Midbrain (tissue), 1 donor: ENCODE data around the gene RPRD2.
A peak's percentile ranks its signal among the peaks of the same experiment; 100 is the strongest.
"Not testable (repeated sequence)": the region's sequence is repeated elsewhere in the genome, so short reads cannot be mapped to it uniquely, and the experiment has no call there.

Source experiments
- DNase-seq: peaks from one replicate; lab custom pipeline; 2025; lab: John Stamatoyannopoulos, UW

Gene RPRD2

DNA sequence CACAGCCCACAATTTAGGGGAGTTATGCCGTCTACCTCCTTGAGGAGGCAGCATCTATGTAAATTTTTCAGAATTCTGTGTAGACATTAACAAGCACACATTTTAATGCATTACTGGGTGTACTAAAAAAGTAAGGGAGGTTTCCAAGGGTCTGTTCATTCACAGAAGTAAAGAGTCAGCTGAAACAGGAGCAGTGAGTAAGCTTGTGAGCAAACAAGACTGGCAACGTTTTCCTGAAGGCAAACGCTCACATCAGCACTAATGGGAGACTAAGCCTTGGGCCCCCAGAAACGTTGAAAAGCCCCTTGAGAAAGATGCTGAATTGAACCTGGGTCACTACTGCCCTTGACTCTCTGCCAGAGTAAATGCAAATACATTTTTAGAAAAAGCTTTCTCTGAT lies 25.7 kb downstream of the RPRD2 start:
- no peak for DNase-seq

DNA sequence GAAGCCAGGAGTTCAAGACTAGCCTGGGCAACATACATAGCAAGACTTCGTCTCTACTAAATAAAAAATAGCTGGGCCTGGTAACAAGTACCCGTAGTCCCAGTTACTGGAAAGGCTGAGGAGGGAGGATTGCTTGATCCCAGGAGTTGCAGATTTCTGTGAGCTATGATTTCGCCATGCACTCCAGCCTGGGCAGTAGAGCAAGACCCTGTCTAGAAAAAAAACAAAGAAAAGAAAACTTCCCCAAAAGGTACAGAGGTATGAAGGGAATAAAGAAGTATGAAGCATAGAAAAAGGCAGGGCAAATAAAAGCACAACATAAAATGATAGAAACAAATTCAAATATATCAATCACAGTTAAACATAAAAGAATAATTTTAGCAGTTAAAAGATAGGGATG lies 28.7 kb downstream of the RPRD2 start:
- no peak for DNase-seq

DNA sequence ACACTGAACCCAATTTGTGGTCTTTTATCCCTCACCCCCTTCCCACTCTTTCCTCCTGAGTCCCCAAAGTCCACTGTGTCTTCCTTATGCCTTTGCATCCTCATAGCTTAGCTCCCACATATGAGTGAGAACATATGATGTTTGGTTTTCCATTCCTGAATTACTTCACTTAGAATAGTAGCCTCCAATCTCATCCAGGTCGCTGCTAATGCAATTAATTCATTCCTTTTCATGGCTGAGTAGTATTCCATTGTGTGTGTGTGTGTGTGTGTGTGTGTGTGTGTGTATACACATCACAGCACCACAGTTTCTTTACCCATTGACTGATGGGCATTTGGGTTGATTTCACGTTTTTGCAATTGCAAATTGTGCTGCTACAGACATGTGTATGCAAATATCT lies 31.2 kb downstream of the RPRD2 start:
- not testable (repeated sequence) for DNase-seq

DNA sequence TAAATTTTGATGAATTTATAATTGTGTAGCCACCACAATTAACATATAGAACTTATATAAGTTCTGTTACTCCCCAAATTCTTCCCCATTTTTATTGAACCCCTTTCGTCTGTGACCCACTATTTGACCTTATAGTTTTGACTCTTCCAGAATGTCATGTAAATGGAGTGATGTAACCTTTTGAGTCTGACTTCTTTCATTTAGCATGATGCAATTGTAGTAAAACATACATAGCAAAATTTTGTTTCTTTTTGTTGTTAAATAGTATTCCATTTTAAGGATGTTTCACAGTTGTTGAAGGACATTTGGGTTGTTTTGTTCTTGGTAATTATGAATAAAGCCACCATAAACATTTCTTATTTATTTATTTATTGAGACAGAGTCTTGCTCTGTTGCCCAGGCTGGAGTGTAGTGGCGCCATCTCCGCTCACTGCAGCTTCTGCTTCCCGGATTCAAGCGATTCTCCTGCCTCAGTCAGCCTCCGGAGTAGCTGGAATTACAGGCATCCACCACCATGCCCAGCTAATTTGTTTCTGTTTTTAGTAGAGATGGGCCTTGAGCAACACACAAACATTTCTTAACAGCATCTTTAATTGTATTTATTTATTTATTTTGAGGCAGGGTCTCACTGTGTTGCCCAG lies 33.6 kb downstream of the RPRD2 start:
- DNase-seq, result no peak

DNA sequence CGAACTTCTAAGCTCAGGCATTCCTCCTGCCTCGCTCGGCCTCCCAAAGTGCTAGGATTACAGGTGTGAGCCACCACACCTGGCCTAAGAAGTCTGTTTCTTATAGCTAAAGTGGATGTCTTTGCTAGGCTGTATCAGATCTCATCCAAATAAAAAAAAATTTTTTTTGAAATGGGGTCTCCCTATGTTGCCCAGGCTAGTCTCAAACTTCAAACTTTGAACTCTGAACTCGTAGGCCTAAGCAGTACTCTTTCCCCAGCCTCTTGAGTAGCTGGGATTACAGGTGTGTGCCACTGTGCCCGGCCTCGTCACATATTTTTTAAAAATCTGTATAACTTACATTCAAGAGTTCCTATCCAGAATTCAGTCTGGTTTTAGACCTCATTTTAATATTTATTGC lies 40.5 kb downstream of the RPRD2 start:
- no peak for DNase-seq

DNA sequence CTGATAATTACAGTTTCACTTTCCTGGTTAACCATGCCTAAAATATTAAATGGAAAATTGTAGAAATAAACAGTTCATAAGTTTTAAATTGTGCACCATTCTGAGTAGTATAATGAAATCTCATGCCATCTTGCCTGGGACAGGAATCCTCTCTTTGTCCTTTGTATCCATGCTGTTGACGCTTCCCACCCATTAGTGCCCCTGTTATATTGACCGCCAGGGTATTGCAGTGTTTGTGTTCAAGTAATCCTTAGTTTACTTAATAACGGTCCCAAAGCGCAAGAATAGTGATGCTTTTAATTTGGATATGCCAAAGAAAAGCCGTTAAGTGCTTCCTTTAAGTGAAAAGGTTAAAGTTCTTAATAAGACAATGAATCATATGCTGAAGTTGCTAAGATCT lies 41.7 kb downstream of the RPRD2 start:
- no peak for DNase-seq

DNA sequence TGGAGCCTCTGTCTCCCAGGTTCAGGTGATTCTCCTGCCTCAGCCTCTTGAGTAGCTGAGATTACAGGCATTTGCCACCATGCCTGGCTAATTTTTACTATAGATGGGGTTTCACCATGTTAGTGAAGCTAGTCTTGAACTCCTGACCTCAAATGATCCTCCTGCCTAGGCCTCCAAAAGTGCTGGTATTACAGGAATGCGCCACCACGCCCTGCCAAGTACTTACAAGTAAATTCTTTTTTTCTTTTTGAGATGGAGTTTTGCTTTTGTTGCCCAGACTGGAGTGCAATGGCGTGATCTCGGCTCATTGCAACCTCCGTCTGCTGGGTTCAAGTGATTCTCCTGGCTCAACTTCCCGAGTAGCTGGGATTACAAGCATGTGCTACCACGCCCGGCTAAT lies 42.5 kb downstream of the RPRD2 start:
- DNase-seq, result no peak

DNA sequence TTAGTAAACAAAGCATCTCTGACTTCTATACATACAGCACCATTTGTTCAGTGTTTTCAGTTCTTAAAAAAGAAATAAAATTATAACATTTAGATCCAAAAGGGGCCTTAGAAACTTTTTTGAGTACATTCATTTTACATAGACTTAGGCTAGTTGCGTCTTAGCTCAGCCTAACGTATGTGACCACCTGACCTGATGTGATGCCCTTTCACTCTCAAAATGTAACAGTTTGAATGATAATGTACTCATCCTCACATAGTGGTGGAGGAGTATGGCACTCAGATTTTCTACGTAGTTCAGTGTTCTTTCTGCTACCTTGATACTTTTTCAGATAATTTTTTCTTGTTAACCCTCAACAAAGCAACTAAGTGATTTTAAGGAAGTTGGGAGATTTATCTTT lies 43.4 kb downstream of the RPRD2 start:
- DNase-seq, result no peak

DNA sequence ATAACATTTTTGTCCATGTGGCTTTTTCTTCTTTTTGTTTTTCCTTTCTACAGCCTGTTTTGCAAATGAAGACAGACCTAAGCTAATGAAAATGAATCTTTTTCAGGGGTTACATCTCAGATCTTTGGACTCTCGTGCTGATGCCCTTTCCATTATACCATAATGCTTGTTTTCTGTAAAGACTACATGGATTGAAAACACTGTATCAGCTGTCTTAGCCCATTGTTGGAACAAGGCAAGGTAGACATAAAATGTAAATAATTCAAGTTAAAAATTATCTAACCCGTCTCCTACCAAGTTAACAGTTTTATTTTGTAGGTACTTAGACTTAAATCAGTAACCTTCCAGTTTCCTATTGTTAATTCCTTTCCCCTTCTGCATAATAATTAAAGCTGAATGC lies 44.9 kb downstream of the RPRD2 start:
- DNase-seq, result no peak

DNA sequence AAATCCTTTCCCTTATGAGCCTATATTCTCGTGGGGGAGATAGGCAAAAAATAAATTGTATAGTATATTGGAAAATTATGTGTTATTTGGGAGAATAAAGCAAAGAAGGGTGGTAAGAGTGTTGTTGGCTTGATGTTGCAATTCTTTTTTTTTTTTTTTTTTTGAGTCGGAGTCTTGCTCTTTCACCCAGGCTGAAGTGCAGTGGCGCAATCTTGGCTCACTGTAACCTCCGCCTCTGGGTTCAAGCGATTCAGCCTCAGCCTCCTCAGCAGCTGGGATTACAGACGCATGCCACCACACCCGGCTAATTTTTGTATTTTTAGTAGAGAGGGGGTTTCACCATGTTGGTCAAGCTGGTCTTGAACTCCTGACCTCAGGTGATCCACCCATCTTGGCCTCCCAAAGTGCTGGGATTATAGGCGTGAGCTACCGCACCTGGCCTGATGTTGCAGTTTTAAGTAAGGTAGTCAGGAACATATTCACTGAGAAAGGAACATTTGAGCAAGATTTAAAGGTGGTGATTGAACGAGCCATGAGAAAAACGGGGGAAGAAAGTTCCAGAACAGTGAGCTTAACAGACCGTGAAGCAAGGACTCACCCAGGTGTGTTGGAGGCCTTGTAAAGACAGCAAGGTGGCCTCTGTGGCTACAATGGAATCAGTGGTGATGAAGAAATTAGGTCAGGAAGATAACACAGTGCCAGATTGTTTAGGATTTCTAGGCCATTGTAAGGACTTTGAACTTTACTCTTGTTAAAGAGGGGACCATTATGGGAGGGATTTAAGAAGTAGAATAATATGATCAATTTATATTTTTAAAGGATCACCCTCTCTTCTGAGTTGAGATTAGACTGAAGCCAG lies 45.8 kb downstream of the RPRD2 start:
- DNase-seq, result no peak

DNA sequence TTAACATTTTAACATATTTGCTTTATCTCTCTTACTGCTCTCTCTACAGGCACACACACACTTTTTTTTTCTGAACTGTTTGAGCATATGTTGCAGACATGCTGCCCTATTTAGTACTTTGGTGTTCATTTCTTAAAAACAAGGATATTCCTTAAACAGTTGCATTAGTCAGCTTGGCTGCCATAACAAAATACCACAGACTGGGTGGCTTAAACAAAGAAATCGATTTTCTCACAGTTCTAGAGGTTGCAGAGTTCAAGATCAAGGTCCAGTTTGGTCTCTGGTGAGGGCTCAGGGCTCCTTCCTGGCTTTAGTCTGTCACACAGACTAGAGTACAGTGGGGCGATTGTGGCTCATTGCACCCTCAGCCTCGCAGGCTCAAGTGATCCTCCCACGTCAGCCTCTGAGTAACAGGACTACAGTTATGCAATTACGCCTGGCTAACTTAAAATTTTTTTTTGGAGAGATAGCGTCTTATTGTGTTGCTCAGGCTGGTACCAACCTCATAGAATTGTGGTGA lies 46.7 kb downstream of the RPRD2 start:
- DNase-seq, result no peak

DNA sequence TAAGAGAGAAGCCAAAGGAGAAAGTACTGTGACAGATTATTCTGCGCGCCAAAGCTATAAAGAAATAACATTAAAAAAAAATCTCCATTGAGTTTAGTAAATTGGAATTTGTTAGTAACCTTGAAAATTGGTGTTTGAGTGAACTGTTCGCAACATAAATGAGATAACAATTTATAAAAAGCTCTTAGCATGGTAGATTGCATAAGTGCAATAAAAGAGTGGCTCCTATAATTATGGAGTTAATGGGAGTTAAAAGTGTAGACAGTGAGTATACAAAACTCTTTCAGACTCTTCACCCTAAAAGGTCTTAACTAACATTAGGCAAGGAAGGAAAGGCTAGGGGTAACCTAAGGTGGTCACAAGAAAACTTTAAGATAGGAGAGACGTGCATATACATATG lies 50.6 kb downstream of the RPRD2 start:
- no peak for DNase-seq

DNA sequence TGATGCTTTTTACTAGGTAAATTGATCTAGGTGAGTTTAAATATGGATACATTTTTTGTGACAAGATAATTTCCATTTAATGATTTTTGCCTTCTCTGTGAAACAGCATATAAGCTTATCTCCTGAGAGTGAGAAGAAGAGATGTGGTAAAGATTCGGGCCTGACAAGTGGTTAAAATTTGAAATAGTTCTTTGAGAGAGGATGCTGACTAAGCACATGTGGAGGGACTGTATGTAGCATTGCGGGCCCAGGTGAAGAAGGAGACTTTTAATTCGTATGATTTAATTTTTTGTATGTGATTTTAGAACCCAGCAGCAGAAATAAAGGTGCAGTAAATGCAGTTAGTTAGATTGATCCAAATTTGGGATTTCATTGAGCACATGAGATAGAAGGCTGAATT lies 51.9 kb downstream of the RPRD2 start:
- DNase-seq, result no peak

DNA sequence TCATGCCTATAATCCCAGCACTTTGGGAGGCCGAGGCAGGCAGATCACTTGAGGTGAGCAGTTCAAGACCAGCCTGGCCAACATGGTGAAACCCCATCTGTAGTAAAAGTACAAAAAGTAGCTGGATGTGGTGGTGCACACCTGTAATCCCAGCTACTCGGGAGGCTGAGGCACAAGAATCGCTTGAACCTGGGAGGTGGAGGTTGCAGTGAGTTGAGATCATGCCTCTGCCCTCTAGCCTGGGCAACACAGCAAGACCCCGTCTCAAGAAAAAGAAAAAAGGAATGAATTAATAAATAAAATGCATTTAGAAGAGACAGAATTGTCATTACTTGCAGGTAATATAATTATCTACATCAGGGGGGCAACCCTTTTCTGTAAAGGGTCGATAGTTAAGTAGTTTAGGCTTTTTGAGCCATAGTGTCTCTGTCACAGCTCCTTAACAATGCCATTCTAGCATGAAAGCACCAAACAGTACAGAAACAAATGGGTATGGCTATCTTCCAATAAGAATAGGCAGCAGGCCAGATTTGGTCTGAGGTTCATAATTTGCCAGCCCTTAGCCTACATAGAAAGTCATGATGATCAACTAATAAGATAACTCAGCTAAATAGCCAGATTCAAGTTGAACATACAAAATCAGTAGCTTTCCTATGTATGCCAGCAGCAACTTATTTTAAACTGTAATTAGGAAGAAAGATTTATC lies 56.8 kb downstream of the RPRD2 start:
- peak; percentile 42 for DNase-seq

DNA sequence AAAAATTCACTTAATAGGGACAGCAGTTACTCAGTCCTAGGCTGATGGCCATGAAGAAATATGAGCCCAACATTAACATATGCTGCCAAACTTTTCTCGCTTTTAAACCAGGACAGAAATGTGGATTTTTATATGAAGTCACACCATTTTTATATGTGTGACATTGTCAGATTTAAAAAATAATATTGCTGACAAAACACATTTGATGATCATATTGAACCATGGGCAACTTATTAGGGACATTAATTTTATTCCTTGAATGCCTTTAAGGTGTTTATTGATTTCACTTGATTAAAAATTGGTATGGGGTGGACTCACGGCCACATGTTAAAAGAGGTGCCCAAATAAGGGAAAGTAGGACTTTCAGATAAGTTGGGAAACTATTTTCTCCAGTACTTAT lies 58.6 kb downstream of the RPRD2 start:
- DNase-seq, result no peak

DNA sequence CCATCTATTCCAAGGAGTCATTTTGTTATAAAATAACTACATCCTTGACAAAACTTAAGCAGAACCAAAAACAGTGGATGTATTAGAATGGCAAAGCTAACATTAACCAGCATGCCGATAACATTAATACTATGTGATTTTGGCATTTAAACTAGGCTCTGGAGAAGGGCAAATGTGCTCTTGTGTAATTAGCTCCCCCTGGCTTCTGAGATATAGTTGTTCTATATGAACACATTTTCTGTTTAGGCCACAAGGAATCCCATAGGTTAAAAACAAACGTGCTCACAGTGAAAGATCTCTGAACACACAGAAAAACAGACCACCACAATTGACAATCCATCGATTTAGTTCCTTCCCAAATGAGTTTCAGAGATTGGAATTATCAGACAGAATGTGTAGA lies 65.9 kb downstream of the RPRD2 start:
- DNase-seq, result no peak

DNA sequence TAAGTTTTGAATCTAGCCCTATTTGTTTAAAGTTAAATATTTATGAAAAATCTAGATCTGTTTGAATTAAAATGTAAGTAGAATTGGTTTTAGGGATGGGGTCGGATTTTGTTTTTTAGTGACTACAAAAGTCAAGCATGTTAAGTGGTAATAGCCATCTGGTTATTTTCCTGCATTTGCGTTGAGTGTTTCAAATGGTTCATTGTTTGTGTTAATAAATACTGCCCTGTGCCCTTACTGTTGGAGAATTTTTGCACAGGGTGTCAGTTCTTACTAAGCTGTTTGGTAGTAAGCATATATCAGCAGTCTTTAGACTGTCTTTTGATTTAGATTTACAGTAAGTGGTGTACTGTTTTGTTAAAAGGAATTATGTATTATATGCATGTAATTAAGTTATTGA lies 77.2 kb downstream of the RPRD2 start:
- DNase-seq, result no peak

DNA sequence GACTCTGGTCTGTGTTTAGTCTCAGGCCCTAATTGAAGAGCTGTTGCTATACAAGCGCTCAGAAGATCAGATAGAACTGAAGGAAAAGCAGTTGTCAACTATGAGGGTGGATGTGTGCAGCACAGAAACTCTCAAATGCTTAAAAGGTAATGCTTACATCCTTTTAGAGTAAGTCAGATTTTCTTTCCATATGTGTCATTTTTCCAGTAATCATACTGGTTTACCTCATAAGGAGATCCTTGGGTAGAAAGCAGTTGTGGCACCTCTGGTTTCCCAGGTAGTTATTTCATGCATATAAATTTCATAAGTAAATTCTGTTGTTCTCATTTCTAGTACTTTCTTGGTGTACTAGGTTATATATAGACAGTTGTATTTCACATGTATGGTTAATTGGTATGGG lies 80.3 kb downstream of the RPRD2 start:
- DNase-seq, result no peak

DNA sequence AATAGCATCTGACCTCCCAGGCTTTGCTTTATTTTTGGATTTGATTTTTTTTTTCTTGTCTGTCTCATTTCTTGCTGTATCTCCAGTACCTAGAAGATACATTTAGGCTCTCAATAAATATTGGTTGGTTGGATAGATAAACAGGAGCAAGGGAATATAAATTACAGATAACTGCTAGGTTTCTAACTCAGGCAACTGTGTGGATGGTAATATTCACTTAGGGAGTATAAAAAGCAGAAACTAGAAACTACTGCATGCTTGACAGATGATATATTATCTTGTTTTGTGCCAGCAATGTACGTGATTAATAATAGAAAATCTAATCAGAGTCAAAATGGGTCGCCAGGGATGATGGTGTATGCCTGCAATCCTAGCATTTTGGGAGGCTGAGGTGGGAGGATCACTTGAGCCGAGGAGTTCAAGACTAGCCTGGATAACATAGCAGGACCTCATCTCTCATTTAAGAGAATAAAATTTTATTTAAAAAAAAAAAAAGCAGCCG lies 92.2 kb downstream of the RPRD2 start:
- no peak for DNase-seq

DNA sequence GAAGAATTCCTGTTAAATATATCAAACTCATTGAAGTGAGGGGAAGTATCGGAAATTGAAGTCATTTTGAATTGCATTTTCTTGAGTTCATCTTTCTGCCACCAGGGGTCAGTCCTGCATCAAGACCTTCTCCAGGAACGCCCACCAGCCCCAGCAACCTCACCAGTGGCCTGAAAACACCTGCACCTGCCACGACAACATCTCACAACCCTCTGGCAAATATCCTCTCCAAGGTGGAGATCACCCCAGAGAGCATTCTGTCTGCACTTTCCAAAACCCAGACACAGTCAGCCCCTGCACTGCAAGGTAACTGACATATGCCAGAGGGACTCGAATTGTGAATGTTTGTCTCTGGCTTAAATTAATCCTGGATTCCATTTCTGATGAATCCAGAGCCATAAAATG lies 100.5 kb downstream of the RPRD2 start:
- DNase-seq, result peak; percentile 42

DNA sequence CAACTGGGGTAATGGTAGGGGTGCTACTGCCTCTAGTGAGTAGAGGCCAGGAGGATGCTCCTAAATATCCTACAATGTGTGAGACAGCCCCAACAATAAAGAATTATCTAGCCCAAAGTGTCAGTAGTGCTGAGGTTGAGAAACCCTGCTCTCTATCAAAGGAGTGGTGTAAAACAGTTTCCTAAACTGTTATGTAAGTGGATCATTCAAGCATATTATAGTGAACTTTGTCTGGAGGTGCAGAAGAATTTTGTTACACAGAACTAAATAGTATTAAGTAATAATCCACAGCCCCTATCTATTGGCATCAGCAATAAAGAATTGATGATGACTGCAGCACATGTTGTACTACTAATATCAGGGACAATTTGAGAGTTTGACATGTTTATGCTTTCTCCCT lies 103.0 kb downstream of the RPRD2 start:
- no peak for DNase-seq

DNA sequence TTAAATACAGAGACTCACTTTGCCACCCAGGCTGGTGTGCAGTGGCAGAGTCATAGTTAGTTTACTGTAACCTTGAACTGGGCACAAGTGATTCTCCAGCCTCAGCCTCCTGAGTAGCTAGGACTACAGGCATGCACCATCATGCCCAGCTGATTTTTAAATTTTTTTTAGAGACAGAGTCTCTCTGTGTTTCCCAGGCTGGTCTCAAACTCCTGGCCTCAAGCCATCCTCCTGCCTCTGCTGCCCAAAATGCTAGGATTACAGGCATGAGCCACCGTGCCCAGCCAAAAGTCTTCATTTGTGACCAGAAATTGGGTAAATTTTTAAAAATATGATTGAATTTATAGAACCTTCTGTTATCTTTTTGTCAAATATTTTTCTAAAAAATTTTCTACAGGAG lies 105.3 kb downstream of the RPRD2 start:
- DNase-seq, result no peak
